ENCODE measurements around the gene ZCCHC4.
A peak's percentile ranks its signal among the peaks of the same experiment; 100 is the strongest.

Gene ZCCHC4, protein sequence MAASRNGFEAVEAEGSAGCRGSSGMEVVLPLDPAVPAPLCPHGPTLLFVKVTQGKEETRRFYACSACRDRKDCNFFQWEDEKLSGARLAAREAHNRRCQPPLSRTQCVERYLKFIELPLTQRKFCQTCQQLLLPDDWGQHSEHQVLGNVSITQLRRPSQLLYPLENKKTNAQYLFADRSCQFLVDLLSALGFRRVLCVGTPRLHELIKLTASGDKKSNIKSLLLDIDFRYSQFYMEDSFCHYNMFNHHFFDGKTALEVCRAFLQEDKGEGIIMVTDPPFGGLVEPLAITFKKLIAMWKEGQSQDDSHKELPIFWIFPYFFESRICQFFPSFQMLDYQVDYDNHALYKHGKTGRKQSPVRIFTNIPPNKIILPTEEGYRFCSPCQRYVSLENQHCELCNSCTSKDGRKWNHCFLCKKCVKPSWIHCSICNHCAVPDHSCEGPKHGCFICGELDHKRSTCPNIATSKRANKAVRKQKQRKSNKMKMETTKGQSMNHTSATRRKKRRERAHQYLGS

DNA sequence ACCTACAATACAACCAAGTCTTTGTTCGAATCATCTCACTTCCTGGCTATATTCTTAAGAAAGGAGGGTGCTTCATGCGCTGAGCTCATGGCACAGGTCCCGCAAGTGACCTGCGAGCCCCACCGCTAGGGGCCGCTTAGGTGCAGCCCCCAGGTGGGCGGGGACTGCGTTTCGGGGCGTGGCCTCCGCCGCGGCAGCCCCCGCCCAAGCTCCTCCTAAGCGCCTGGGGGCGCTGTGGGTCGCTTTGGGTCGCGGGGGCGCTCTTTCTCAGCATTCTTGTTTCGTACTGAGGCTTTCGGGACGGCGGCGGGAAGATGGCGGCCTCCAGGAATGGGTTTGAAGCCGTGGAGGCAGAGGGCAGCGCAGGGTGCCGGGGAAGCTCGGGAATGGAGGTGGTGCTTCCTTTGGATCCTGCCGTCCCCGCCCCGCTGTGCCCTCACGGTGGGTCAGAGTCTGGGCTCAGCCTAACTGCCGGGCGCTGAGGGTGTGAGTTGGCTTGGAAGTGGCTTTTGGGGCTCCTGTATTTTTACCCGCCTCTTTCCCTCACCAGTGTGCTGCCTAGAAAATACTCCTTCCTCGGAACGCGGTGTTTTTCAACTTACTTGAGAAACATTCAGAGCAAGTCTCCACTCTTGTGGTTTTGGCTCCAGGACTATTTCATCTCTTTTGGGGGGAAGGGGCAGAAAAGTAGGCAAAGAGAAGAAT, at the start of gene ZCCHC4:
Gene ZCCHC4, plus strand, starts transcription at position 279 of the 705 bp plus-strand sequence. Its CDS starts 36 bp downstream, at position 315.
- DNase-seq = peak; percentile 94 to 98 (median 97)

DNA sequence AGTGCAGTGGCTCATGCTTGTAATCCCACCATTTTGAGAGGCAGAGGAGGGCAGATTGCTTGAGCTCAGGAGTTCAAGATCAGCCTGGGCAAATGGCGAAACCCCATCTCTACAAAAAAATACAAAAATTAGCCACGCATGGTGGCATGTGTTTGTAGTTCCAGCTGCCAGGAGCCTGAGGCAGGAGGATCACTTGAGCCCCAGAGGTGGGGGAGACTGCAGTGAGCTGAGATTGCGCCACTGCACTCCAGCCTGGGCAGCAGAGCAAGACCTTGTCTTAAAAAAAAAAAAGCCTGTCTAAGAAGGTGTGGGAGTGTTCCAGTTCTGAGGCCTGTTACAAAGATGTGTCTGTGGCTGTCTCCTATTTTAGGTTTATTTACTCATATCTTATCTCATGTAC, 40.7 kb upstream of the ZCCHC4 start:
- no peak for DNase-seq

DNA sequence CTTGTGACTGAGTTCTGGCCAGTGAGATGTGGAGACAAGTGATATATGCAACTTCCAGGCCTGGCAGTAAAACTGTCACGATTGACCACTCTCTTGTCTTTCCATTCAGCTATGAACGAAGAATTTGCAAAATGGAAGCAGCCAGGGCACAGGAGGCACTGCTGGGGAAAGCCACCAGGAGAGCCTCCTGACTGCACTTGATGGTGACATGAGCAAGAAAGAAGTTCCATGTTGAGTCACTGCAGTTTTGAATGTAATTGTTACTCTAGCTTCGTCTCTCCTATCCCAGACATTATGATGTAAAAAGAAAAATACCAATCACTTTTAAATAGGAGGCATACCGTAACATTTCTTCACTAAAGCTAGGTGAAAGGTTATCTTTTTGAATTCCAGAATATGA, 32.4 kb upstream of the ZCCHC4 start:
- DNase-seq = no peak

GRCh38 chr4:25283948-25284347, 28.6 kb upstream of the ZCCHC4 start:
- DNase-seq = no peak

DNA sequence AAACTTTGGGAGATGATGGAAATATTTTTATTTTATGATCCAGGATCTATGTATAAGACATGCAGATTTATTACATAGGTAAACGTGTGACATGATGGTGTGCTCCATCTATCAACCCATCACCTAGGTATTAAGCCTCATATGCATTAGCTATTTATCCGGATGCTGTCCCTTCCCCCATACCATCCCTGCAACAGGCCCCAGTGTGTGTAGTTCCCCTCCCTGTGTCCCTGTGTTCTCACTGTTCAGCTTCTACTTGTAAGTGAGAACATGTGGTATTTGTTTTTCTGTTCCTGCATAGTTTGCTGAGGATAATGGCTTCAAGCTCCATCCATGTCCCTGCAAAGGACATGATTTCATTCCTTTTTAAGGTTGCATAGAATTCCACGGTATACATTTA, 28.1 kb upstream of the ZCCHC4 start:
- DNase-seq = no peak

- no peak for DNase-seq
Observed at GRCh38 chr4:25290490-25291067, 22.0 kb upstream of the ZCCHC4 start.

DNA sequence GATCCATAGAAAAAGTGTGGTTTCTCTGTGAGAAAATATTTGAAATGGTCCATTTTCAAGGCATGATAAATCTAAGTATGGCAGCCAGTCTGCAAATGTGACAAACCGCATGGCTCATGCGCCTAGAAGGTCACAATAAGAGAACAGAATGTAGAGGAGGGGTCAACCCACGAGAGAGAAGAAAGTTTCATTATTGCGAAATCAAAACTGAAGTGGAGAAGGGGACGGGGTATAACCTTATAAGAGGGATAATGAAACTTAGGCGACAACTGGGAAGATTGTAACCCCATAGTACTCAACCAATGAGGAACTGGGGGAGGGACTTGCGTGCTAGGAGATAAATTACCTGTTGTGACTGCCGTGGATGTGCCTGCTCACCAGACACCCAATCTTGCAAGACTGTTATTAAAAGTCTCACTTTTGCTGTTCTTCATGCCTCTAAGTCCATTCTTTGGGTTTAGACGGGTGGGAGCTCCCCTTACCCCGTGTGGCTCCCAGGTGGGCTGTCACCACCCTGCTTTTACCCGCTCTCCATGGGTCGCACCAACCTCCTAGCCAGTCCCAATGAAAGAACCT, 21.3 kb upstream of the ZCCHC4 start:
- no peak for DNase-seq

DNA sequence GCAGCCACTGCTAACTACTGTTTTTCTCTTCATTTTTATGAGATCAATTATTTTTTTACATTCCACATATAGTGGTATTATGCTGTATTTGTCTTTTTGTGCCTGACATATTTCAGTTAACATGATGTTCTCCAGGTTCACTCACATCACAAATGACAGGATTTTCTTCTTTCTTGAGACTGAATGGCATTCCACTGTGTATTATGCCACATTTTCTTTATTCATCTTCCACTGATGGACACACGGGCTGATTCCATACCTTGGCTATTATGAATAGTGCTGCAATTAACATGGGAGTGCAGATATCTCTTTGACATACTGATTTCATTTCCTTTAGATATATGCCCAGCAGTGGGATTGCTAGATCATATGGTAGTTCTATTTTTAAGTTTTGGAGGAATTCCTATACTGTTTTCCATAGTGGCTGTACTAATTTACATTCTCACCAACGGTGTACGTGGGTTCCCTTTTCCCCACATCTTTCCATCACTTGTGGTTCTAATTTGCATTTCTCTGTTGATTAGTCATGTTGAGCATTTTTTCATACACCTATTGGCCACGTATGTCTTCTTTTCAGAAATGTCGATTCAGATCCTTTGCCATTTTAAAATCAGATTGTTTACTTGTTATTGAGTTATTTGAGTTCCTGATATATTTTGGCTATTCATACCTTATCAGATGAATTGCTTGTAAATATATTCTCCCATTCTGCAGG, 14.9 kb upstream of the ZCCHC4 start:
- DNase-seq = no peak

DNA sequence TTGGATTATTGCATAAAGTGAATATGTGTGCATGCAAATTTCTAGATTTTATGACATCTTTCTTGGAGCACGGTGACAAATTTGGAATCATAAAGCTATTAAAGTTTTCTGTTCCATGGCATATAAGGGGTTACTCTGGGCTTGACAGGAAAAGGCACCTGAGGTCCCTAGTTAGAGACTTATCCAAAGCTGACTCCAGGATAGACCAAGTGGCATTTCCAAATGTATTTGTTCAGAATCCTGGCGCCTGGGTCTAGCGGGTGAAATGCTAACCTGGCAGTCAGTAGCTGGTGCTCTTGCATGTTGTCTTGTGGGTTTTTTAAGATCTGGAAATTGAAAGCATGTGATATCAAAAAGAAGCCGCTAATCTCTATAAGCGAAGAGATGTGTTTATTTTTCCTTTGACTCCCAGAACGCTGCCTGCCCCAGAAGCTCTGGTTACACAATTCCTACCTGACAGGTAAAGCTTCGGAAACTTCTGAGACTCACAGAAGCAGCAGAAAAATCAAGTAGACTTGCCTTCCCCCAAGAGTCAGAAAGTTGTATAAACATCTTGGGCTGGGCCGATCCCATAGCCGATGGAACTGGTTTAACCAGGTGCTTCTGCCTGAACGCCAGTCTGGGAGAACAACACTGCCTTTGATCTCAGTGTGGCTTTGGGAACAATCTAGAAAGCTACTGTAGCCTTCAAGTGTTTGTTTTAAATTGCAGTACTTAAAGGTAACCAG, 12.9 kb upstream of the ZCCHC4 start:
- no peak for DNase-seq

GRCh38 chr4:25301471-25301870, 11.1 kb upstream of the ZCCHC4 start:
- no peak for DNase-seq

GRCh38 chr4:25302626-25303025, 9.9 kb upstream of the ZCCHC4 start:
- no peak for DNase-seq

DNA sequence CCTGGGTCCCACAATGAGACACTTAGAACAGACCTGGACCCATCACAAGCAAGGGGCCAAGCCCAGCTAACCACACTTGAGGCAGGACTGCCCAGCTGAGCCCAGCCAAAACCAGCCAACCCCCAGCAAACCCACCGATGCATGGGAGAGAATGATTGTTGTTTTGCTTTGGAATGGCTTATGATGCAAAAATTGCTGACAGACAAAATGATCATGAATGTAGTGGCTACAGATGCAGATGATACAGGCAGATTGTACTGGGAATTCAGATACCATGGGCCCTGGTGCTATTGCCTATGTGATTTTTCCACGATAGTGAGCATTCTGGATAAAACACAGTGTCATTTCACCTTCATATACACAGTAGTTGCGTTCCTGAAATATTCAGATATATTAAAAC, 9.0 kb upstream of the ZCCHC4 start:
- no peak for DNase-seq

DNA sequence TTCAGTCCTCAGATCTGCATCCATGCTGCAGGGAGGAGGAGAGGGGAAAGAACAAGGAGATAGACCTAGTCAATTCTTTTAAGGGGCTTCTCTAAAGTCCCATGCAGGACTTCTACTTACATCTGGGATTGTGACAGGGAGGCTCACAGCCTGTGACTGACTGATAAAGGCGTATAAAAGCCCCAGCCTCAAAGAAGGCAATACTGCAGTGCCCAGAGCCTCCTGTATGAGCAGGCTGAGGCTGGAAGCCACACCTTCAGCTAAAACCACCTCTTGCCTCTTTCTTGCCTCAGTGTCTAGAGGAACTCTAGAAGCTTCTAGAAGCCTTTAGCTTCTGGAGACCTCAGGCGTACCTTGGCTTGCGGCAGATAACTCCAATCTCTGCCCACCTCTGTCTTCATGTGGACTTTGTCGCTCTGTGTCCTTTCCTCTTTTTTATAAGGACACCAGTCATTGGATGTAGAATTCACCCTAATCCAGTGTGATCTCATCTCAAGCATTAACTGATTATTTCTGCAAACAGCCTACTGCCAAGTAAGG, 6.0 kb upstream of the ZCCHC4 start:
- no peak for DNase-seq

DNA sequence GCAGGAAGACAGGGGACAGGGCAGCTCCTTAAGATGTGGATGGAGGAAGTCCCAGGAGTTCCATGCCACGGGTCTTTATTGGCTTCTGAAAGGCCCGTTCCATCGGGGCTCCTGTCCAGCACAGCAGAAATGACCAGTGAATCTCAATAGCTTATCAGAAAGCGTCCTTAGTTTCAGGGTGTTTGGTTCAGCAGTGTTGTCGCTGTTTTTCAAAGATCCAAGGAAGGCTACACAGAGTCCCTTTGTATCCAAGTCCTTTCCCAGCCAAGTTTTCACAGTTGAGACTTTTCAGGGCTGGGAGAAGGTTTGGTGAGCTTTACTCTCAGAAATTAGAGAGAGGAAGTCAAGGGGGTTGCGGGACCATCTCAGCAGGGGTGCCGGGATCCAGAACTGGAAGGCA, 5.0 kb upstream of the ZCCHC4 start:
- DNase-seq = no peak

DNA sequence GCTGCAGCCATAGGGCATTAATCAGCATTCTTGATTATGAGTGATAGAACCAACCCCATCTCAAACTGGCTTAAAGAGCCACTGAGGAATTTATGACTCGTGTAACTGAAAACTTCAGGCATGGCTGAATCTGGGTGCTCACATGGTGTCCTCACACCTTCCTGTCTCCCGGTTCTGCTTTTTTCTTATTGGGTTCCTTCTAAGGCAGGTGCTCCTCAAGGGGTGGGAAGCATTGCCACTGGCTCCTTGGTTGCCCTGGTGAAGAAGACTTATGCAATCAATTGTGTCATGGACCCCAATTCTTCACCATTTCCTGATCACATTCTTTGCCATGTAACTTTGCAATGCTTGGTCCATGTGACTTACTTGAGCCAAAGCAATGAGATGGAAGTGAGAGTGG, 4.3 kb upstream of the ZCCHC4 start:
- DNase-seq = no peak

- peak in 2 of 3 donors; percentile 13 to 32 for DNase-seq
Observed at GRCh38 chr4:25308761-25309160, 3.8 kb upstream of the ZCCHC4 start.

DNA sequence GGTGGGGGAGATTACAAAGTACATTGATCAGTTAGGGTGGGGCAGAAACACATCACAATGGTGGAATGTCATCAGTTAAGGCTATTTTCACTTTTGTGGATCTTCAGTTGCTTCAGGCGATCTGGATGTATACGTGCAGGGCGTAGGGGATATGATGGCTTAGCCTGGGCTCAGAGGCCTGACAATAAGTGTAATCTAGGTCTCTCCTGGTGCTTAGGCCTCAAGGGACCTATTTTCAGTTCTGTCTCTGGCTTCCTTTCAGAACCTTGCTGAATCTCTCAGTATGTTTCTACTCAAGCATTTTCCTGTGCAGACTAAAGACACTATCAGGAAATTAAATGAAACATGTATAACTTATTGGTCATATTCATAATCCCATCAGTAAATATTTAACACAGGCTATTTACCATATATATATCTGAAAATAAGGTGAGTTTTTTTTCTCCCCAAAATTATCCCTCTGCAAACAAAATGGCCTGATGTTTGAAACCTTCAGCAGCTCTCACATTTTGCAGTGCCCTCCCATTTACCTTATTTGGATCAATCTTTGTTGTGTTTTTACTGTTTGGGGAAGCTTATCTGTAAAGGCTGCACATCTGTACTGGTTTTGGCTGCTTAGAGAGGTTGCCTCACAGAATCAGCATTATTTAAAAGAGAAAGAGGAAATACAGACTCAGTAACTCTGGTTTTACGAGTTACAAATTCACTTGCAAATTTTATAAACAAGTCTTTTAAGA, 2.3 kb upstream of the ZCCHC4 start:
- peak; percentile 9 to 44 (median 40) for DNase-seq

GRCh38 chr4:25310803-25311166, 1.8 kb upstream of the ZCCHC4 start:
- no peak for DNase-seq

GRCh38 chr4:25313201-25313895, 774 bp downstream of the ZCCHC4 start:
- peak in 1 of 3 donors; percentile 24 for DNase-seq

DNA sequence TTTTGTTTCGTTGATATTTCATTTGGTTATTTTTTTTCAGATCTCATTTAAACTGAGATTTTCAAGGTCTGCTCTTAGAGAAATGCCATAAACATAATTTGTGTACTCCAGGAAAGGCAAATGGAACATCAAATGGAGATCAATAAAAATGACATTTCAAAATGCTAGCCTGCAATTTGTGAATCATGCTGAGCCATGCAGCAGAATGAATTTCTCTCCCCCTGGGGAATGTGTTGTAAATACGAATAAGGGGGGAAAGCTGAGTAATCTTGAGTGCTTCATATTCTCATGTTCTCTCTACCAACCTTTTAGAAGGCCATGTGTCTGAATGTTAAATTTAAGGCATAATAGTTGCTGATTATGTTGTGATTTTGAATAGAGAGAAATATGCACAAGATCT, 7.8 kb downstream of the ZCCHC4 start:
- peak; percentile 22 to 53 (median 23) for DNase-seq

Data from suppressor macrophage treated with lipopolysaccharide for 1 hour (primary cell).